HG03520 (cell line): ENCODE measurements around the gene YTHDF1.

Source experiments
- ATAC-seq: cut with Tn5 transposase; IDR thresholded peaks from one replicate; pipeline ENCODE4 v1.9.1; 2021; ENCODE audit warnings: mild to moderate bottlenecking, moderate library complexity; ENCODE audit not compliant: unreplicated experiment

YTHDF1 gene

DNA sequence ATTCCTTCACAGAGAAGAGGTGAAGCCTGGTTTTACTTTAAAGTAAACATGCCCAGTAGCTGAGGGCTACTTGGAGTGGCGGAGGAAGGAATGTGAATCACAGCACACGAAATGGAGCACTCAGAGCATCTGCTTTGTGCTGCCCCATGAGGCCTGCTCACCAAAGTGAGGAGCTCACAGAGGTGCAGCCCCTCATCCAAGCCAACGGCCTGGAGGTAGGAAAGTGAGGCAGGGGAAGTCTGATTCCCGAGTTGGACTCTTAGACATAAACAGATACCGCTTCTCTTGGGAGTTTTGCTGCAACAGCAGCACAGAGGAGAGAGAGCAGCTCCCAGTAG lies 3.6 kb downstream of the YTHDF1 start:
- no peak for ATAC-seq

GRCh38 chr20:63210011-63210605 lies 5.8 kb downstream of the YTHDF1 start:
- no peak for ATAC-seq

- ATAC-seq: no peak
Measured at GRCh38 chr20:63208346-63208909, 7.5 kb downstream of the YTHDF1 start.

DNA sequence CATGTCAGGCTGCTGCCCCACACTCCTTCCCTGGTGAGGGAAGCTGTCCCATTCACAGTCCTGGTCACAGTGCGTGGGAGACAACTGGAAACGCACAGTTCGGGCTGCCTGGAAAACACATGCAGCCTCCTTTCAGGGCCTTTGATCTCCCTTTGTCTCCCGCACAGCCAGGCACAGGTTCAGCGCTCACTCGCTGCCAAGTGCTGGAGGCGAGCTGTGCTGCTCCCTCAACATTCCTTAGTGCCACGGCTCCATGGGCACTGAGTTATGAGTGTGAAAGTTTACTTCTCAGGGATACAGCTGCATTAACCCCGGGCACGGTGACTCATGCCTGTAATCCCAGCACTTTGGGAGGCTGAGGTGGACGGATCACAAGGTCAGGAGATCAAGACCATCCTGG lies 9.1 kb downstream of the YTHDF1 start:
- no peak for ATAC-seq

DNA sequence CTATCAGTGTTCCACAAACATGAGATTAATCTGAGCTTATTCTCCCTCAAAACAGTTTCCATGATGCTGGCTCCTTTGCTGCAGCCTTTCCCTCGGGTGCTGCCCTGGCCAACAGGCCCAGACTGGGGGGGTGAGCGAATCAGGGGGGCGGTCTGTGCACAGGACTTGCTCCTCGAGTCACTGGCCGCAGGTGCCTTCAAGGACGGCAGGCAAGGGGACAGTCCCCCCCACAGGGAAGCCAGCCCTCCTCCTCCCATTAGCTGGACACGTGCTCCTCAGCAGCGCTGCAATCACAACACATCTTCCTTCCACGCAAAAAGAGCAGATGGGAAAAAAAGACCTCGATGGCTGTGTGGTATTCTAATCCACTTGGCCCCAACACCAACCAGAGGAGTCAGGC lies 10.0 kb downstream of the YTHDF1 start:
- no peak for ATAC-seq

DNA sequence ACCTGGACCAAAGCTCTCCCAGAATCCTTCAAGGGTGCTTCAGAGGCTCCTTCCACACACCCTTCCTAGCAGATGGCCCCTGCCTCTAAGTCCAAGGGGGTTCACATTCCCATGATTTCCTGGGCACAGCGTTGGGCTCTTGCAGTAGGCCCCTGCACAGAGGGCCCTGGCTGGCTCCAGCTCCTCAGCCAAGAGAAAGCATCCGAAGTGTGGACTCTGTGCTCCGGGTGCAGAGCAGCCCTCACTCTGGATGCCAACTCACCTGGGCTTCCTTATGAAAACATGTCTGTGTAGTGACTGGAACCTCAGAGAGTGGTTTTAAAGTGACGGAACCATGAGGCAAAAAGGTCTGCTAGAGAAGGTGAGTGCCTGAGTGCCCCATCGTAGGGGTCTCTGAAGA lies 11.6 kb downstream of the YTHDF1 start:
- no peak for ATAC-seq

DNA sequence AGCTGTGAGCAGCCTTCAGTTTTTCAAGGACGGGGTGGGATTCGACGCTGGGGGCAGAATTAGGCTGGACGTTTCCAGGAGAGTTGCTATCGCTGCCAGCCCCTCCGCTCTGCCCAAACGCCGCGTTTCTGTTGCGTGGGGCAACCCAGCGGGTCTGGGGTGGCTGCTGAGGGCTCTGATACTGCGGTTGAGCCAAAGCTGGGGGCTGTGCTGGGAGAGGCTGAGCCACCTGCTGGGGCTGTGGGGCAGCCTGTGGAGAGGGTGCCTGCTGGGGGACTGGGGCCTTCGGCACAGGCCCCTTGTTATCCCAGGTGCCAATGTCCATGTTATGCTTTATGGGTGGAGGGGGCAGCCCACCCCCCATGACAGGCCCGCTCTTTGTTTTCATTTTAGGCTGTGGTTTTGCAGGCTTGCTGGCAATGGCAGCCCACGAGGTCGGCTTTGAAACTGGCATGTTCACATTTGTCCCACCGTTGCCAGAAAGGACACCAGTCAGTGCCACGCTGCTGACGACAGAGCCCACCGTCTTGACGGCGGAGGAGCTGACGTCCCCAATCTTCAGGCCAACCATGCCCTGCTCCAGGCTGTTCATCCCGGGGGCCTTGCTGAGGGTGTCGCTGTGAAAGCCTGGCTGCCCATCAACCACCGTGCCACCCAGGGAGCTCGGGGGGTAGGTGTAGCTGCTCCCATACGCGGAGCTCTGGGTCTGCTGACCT lies 13.0 kb downstream of the YTHDF1 start:
- ATAC-seq: no peak

DNA sequence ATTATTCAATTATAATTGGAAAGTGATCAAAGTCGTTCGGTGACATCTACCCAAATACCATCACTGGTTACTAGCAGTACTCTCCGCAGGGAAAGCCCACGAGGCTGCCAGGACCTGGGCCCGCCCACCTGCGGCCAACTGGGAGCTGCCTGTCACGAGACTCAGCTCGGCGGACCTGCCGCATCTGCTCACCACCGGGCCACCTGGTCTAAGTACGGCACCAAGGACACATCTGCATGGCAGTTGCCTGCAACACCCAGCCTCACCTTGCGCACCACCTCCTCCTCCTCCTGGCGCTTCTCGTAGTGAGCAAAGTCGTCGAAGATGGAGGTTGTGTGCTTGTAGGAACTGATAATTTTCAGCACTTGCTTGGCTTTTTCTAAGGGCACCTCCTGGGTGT lies 13.9 kb downstream of the YTHDF1 start:
- ATAC-seq: no peak

DNA sequence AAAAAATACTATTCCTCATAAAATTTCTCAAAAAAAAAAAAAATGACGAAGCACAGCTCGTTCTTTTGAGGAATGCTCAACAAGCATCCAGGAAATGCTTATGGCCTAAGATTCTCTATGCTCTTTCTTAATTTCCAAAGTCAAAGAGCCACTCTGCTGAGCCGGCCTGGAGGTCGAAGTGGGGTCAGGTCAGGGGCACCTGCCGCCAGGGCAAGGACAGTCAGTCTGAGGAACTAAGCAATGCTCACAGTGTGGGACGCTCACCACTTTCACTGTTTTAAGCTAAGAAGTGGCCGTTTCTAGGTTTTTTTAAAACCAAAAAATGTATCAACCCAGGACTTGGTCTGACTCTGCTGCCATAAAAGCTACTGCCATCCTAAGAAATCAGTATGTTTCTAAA lies 17.3 kb downstream of the YTHDF1 start:
- no peak for ATAC-seq

GRCh38 chr20:63196768-63197470 lies 19.0 kb downstream of the YTHDF1 start:
- no peak for ATAC-seq

DNA sequence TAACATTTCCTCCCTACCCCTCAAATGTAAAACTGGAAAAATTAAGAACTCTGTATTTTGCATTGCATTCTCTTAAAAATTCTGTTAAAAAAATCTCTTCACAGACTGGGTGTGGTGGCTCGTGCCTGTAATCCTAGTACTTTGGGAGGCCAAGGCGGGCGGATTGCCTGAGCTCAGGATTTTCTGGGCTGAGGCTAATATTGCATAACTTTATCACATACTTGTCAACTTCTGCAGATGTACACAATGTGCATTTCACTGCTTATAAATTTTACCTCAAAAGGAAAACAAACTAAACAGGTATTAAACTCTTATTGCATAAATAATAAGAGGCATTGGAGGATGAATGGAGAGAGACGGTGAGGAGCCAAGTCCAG lies 21.1 kb downstream of the YTHDF1 start:
- ATAC-seq: no peak

DNA sequence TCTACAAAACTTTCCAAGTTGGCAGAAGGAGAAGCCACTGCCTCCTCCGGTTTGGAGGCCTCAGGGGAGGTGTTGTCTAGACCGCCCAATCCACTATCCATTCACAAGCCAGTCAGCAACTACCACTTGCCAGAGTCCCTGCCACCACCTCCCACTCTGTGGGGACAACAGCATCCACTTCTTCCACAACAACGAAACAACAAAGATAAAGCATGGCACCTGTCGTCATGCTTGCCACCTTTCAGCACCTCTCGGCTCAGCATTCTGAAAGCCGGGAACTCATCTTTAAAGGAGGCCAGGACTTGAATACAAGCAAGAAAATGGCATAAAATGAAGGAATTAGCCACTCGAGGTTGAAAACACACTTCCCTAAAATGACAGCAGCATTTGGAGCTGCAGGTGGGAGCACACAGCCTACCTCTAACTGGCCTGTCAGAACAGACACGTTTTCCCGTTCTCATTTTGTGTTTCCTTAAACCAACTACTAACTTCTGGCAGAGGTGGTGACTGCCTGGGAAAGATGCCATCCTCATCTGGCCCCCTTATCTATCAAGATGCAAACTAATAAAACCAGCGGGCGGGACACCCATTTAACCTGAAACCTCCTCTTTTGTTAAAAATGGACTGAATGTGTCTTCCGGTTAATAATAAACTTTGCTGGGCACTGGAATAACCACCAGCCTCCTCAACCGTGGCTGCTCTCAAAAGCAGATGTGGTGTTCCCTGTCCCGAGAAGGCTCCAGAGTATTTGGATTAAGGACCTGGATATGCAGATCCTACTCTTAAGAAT lies 21.7 kb downstream of the YTHDF1 start:
- no peak for ATAC-seq

DNA sequence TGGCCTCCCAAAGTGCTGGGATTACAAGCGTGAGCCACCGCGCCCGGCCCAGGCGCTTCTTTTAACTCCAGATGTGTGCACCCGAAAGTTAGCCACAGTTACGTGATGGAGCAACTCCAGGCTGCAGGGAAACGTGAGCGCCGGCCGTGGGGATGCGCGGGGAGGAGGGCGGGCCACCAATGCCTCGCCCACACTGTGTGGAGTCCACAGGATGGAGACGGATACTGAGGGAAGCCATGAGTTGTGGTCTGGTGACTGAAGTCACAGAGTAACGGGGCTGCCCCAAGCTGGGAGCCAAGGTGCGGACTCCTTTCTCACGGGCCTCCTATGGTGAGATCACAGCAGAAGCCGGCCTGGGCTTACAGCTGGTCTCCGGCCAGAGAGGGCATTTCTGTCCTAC lies 23.2 kb downstream of the YTHDF1 start:
- ATAC-seq: no peak

DNA sequence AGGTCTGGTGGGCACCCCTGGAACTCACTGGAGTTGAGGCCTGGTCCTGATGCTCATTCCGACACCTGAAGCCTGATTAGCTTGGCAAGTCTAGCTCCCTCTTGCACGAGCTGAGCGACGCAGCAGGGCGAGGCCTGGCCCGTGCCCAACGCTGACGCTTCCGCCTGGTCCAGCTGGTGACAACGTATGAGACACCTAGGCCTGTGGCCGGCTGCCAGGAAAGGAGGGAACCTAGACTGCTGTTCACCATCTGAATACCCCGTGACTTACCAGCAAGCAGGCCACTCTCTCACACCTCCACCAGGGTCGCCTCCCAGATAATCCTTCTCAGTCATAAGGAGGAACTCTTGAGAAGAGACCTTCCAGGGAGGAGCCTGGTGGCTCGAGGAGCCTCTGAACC lies 24.5 kb downstream of the YTHDF1 start:
- no peak for ATAC-seq

- ATAC-seq: no peak
Measured at GRCh38 chr20:63190828-63191227, 25.1 kb downstream of the YTHDF1 start.

- ATAC-seq: no peak
Measured at GRCh38 chr20:63189846-63190559, 25.9 kb downstream of the YTHDF1 start.

DNA sequence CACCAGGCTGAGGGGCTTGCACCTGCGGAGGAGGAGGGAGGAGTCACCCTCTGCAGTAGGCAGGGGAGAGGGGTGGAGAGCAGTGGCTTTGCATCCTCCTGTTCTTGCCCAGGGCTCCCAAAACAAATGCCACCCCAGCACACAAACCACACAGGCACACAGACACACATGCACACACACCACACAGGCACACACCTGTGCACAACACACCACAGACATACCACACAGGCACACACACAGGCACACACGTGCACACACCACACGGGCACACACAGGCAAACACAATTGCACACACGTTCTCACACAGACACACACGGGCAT lies 26.6 kb downstream of the YTHDF1 start:
- ATAC-seq: no peak

GRCh38 chr20:63188641-63189321 lies 27.1 kb downstream of the YTHDF1 start:
- no peak for ATAC-seq

- ATAC-seq: no peak
Measured at GRCh38 chr20:63188159-63188442, 27.8 kb downstream of the YTHDF1 start.

GRCh38 chr20:63187338-63188158 lies 28.4 kb downstream of the YTHDF1 start:
- no peak for ATAC-seq
